Endothelial cell of umbilical vein (primary cell): ENCODE measurements around the gene SYNPO.

ENCODE experiments used
- CTCF ChIP-seq, 2 donors: IDR thresholded peaks; 1 replicate in 1 of 2; 2 replicates in 1 of 2; pipeline ENCODE4 v1.5.1; 2011; ENCODE audit warnings: low read length in 2 of 2, mild to moderate bottlenecking in 2 of 2, moderate library complexity in 2 of 2, control low read depth in 1 of 2, inconsistent platforms in 1 of 2, low read depth in 1 of 2; ENCODE audit not compliant: insufficient read depth in 1 of 2; ENCODE audit errors: extremely low read depth in 1 of 2
- EZH2 ChIP-seq: IDR thresholded peaks from 2 replicates; pipeline ENCODE4 v1.6.1; 2012; ENCODE audit warnings: borderline replicate concordance, low read depth, mild to moderate bottlenecking, moderate library complexity, low read length, inconsistent platforms; ENCODE audit not compliant: severe bottlenecking
- GATA2 ChIP-seq: IDR thresholded peaks from 2 replicates; pipeline ENCODE4 v1.7.0; 2011; ENCODE audit warnings: low read depth, mild to moderate bottlenecking, moderate library complexity, mixed read lengths, low read length; ENCODE audit not compliant: insufficient read length, insufficient read depth
- JUN ChIP-seq: IDR thresholded peaks from 2 replicates; pipeline ENCODE4 v1.6.1; 2011; ENCODE audit warnings: borderline replicate concordance, low read depth; ENCODE audit not compliant: insufficient read length, insufficient read depth
- POLR2A ChIP-seq: IDR thresholded peaks from 2 replicates; pipeline ENCODE4 v1.6.1; 2012; ENCODE audit warnings: low read depth, mild to moderate bottlenecking, control low read depth, low read length
- POLR2AphosphoS5 ChIP-seq: IDR thresholded peaks from 2 replicates; pipeline ENCODE4 v1.6.1; 2012; ENCODE audit warnings: low read depth, mild to moderate bottlenecking, control low read depth, low read length, moderate library complexity; ENCODE audit not compliant: insufficient read depth

DNA sequence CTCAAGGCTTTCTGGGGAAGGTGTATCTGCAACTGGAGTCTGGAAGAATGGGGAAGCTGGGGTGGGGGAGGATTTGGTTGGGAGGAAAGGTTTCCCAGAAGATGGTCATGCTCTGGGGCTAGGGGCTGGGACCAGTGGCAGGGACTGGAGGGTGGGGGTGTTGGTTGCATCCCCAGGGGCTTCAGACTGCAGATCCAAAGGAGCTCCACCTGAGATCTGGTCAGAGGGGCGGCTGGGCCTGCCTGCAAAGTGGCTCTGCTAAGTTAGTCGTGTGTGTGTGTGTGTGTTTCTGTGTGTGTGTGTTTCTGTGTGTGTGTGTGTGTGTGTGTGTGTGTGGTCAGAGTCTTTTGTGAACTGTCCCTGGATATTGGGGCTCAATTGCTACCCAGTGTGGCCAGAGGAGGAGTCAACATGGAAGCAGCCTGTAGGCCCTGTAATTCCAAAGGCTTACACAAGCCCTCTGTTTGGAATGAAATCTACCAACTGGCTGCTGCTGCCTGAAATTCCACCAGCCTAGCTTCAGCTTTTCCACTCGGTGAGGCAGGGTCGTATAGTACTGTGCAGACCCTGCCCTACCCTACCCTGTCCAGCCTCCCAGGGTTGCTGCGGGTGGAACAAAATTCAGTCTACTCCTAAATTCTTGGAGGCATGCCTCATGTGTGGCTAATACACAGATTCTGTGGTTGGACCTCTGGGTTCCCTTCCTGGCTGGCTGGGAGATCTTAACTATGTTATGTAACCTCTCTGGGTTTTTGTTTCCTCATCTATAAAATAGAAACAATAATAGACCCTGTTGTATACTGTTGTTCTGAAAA is 12.5 kb upstream of the SYNPO start:
- TF ChIP-seq EZH2 (no peak), GATA2 (no peak), CTCF (IDR thresholded peaks at IDR 0.05; ENCODE audit: extremely low read depth in 1 of 2, insufficient read depth in 1 of 2, low read depth in 1 of 2, low read length in 2 of 2) (no peak), POLR2A (no peak), POLR2AphosphoS5 (no peak), JUN (no peak)
